HG03558 (cell line): ENCODE results near the gene STX7.

Experiments used
- ATAC-seq: cut with Tn5 transposase; IDR thresholded peaks from one replicate; pipeline ENCODE4 v1.9.1; 2021; ENCODE audit warnings: moderate number of reproducible peaks; ENCODE audit not compliant: unreplicated experiment; ENCODE audit errors: extremely low read depth

STX7 gene

GRCh38 chr6:132479131-132479530 lies 33.8 kb downstream of the STX7 start:
- no peak for ATAC-seq

DNA sequence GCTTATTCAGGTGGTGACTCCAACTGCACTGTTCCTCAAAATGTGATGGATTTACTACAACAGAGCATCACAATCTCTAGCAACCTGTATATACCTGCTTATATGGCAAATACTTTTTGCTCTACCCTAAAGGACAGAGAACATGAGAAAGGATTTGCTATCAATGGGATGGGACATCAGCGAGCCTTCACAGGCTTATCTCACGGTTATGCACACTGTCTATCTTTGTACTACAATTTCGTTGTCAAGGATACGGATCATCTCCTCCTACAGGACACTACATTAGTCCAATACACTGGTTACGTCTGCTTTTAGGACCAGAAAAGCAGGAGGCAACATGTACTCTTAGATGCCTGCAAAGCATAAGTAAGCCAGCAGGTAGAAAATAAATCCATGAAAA lies 34.2 kb downstream of the STX7 start:
- no peak for ATAC-seq

GRCh38 chr6:132478266-132478665 lies 34.6 kb downstream of the STX7 start:
- ATAC-seq = no peak

DNA sequence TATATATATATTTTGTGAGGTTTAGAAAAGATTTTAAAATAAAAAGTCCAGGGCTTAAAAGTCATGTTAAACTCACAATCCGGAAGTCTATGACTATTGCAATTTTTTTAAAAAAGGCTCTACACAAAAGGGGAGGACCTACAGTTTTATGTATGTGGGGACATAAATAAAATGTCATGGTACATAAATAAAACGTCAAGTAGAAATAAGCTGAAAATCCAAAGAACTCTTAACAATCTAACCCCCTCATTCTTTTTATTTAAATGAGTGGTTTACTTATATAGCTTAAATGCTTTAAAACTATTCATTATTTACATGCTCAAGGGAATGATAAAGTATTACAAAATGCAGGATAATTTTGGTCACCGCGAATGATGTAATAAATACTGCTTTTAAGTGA lies 36.2 kb downstream of the STX7 start:
- no peak for ATAC-seq

DNA sequence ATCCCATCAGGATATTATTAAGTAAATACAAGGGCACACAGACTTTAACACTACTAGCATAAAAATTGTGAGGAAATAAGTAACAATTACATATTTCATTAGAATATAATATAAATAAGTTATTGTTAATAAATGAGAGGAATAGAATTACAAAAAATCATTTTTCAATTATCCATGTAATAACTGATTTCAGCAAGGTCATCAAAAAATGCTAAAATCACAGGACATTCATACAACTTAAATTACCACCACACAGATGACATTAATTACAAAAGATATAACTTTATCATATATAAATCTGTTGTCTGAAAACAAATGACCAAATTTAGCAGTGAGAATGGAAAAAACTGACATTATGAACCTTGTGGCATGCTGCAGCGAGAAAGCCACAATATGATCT lies 37.0 kb downstream of the STX7 start:
- no peak for ATAC-seq

- ATAC-seq = no peak
These were observed 41.1 kb downstream of the STX7 start for GRCh38 chr6:132471787-132472186.

- no peak for ATAC-seq
These were observed 46.0 kb downstream of the STX7 start for GRCh38 chr6:132466952-132467351.

- ATAC-seq = peak; percentile 84
These were observed 47.1 kb downstream of the STX7 start for GRCh38 chr6:132465530-132466485.

DNA sequence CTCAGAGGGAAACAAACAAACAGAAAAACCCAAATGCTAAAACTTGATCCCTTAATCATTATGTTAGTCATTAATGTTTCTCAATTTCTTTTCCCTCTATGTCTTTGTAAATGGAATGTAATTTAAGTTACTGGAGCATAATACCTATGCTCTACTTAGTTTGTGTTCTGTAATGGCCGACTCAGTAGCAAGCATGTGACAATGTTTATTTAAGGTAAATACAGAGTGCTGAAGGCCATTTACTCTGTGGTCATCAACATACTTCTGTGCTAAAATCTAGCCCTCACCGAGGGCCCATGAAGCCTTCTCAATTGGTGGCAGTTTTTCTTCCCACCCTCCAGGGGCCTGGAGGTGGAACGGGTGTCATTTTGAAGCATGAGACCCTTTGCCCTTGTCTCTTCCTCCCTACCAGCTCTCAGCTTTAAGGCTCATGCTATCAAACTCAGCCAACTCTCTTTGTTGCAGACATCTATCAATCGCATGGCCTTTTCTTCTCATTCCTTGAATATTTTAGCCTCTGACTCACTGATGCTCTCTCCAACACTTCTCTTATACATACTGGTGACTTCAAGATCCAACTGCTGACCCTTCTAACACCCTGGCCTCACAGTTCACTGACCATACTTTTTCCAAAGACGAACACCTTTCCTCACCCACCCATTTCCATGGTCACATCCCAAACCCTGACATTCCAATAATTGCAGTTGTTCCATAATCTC lies 48.2 kb downstream of the STX7 start:
- no peak for ATAC-seq

GRCh38 chr6:132461958-132462357 lies 51.0 kb downstream of the STX7 start:
- ATAC-seq = no peak

DNA sequence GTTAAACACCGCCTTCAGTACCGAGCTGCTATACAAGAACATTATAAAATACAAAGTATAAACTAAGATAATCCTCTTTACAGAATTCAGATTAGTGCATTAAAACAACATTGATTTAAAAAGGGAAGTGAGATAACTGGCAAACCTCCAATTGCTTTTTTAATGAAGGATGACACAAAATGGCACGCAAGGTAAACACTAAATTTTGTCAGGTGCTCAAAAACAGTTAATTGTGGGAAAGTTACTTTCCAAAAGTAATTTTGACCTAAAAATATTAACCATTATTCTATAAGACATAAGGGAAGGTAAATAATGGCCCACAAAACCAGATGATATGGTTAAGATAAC lies 53.3 kb downstream of the STX7 start:
- no peak for ATAC-seq

DNA sequence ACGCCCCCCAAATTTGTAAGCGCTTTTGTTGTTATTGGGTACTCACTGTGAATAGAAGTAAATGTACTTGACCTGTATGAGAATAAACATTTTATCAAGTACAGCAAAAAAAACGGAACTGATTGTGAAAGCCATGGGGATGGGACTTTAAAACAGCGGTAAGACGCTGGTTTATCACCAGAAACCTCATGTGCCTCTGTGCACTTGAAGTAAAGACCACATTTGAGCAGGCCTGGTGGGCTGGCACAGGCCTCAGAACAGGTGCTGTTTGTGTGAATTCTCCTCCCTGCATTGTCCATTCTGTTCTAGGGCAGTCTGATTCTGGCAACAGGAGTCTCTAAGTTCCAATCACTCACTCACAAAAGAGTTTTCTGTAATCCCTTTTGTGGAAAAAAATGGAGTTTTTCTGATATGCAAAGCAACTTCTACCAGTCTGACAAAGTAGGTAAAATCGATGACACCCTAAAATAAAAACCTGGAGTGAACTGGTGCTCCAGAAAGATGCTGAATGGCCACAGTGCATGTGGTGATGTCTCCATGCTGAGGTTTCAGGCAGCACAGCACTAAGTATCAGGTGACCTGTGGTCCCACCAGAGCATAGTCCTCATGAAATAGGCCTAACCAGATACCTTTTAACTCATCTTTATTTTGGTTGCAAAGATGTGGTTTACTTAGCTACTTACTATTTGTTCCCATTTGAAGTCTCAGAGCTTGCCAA lies 53.9 kb downstream of the STX7 start:
- no peak for ATAC-seq

DNA sequence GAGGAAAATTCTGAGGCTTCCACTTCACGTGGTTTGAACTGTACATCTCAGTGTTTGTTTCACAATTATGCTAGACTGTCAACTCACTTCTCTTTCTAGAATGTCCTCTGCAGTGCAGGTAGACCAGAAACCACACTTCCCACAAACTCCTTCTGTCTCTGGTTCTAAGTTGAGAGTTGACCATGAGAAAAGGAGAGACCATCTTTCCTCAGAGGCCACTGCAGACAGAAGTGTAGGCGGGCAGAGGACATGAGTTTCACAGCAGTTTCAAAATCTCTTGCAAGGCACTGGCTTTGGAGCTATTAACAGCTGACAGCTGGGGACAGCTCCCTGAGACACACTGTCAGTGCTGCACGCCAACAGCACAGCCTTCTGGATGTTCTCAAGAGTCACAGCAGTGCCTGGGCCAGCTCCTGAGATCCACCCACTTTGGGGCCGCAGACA lies 56.2 kb downstream of the STX7 start:
- ATAC-seq = peak; percentile 80

- no peak for ATAC-seq
These were observed 66.1 kb downstream of the STX7 start for GRCh38 chr6:132446855-132447241.

GRCh38 chr6:132446141-132446854 lies 66.6 kb downstream of the STX7 start:
- ATAC-seq = no peak

DNA sequence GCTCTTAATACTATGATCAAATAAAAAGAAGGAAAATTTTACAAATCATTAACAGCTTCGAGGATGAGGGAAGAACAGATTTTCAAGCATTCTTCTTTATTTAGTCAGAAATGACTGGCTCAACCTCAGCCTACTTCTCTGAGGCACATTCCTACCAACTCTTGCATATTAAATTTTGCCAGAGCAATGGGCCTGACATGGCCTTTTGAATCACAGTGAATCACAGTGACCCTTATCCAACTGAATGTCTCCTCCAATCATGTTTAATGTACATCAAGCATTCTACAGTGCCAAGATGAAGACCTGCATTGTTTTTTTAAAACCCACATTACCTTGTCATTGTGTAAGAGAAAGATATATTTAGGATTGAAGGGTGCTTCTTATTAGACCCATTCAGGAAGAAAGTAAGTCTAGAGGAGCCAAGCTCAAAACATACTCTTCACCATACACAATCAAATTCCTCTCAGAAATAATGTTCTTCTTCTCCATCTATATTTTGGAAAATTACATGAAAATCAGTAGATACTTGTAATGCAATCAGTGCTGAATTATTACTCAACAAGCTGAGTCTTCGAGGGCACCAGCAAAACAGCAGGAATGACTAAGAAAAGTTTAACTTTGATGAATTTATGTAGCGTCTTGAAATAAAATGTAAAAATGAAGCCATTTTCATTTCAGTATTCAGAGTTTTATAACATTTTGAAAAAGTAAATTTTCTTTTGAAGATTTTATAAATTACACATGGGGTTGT lies 67.5 kb downstream of the STX7 start:
- ATAC-seq = no peak

GRCh38 chr6:132443206-132443605 lies 69.7 kb downstream of the STX7 start:
- ATAC-seq = no peak

- ATAC-seq = no peak
These were observed 82.8 kb downstream of the STX7 start for GRCh38 chr6:132430110-132430509.

DNA sequence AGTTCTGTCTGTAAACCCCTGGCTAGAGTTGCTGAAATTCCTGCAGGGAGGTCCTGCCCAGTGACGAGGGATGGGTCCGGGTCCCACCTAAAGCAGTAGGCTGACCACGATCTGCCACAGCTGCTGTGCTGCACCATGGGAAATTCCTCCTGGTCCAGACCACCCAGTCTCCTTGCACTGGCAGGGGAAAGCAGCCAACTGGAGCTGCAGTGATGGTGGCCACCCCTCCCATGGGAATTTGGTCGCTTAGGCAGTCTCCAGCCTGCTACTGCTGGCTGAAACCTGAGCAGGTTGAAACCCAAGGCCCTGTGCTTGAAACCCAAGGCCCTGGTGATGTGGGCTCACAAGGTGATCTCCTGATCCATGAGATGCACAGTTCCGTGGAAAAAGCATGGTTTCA lies 87.7 kb downstream of the STX7 start:
- no peak for ATAC-seq

DNA sequence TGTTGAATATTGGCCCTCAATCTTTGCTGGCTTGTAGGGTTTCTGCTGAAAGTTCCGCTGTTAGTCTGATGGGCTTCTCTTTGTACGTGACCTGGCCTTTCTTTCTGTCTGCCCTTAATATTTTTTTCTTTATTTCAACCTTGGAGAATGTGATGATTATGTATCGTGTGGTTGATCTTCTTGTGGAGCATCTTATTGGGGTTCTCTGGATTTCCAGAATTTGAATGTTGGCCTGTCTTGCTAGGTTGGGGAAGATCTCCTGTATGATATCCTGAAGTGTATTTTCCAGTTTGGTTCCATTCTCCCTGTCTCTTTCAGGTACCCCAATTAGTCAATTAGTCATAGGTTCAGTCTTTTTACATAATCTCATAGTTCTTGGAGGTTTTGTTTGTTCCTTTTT lies 89.1 kb downstream of the STX7 start:
- ATAC-seq = no peak
